Measurements from ENCODE around the gene EIF1AD.

GRCh38 chr11:66051371-66051765, 49.4 kb upstream of the EIF1AD start:
- TF ChIP-seq CSDC2 (CRISPR knock-in tag; IDR thresholded peaks at IDR 0.05): no peak
- TF ChIP-seq ARNTL (CRISPR knock-in tag; IDR thresholded peaks at IDR 0.05; ENCODE audit: borderline replicate concordance, low read depth): no peak
- TF ChIP-seq ZNF8 (CRISPR knock-in tag; IDR thresholded peaks at IDR 0.05): no peak
- TF ChIP-seq SNAI2 (CRISPR knock-in tag; IDR thresholded peaks at IDR 0.05): no peak

Measured in SK-N-SH treated with all-trans-retinoic acid at 6 μM for 48 hours (cell line).